Stimulated activated naive CD8-positive, alpha-beta T cell treated with anti-CD3 and anti-CD28 coated beads, Interleukin-15, amount 100 ng/mL, for 72 hours (primary cell): ENCODE results near the gene MYRIP.
"Not testable (repeated sequence)": the region's sequence is repeated elsewhere in the genome, so short reads cannot be mapped to it uniquely, and the experiment has no call there.

Experiments
- ATAC-seq: fragments of 150-1000 bp; cut with Tn5 transposase; 2 replicates; pipeline ENCODE4 v1.10.0; 2021; ENCODE audit warnings: mild to moderate bottlenecking, moderate library complexity
- DNase-seq, 2 donors: peaks; one replicate each; pipeline ENCODE4 v3.0.0; 2021 to 2022
- H3K27ac Mint-ChIP-seq, 2 donors: one replicate each; pipeline ENCODE4 v1.8.0; 2022; ENCODE audit warnings: mild to moderate bottlenecking in 2 of 2, mixed read lengths in 2 of 2, moderate library complexity in 2 of 2
- H3K27me3 Mint-ChIP-seq: one replicate; pipeline ENCODE4 v1.8.0; 2022; ENCODE audit warnings: mixed read lengths
- H3K4me1 Mint-ChIP-seq: one replicate; pipeline ENCODE4 v1.8.0; 2022; ENCODE audit warnings: mild to moderate bottlenecking, mixed read lengths
- H3K4me3 Mint-ChIP-seq, 2 donors: one replicate each; pipeline ENCODE4 v1.8.0; 2022; ENCODE audit warnings: mild to moderate bottlenecking in 2 of 2, mixed read lengths in 2 of 2, moderate library complexity in 1 of 2
- H3K9me3 Mint-ChIP-seq, 2 donors: one replicate each; pipeline ENCODE4 v1.8.0; 2022; ENCODE audit warnings: mixed read lengths in 2 of 2

The MYRIP gene

DNA sequence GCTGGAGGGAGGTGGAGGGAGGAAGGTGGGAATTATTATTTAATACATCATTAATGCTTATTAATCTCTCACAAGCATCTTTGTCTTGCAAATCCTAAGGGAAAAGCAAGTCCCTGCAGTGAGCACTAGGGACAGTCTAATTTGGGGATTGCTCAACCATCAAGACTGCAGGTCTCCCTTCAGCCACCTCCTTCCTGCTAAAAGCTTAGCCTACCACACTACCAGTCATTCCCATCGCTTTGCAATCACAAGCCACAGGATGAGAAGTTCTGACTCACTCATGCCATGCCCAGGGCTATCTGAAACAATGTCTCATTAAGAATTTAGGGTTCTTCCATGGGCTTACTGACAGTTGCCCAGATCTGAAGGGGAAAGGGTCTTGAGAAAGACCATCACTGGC lies 449.1 kb downstream of the MYRIP start:
- peak; percentile 46 for ATAC-seq
- Mint-ChIP-seq H3K4me1 (no peaks in the 10 kb centered on the region), H3K27ac (no peak overlapping the region), H3K4me3 (no peak overlapping the region), H3K9me3 (no peaks in the 10 kb centered on the region), H3K27me3 (no peaks in the 10 kb centered on the region)
- no peak for DNase-seq

DNA sequence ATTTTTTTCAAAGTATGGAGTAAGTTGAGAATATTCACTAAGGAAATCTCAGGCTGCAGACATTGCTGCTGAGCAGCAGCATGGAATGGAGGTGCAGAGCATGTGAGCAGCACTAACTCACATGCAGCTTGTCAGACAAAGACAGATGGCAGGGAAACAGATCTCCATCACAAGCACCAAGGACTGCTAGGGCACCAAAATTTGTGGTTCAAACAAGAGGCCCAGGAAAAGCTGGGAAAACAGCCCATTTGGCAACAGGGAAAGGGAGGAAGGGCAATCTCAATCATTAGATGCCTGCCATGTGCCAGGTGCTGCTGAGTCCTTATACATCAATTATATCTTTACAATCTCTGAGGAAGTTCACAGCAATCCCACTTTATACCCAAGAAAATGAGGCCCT lies 452.9 kb downstream of the MYRIP start:
- Mint-ChIP-seq H3K27ac (peak overlapping the region in 1 of 2 donors; percentile 28), H3K27me3 (no peaks in the 10 kb centered on the region), H3K4me1 (no peaks in the 10 kb centered on the region), H3K9me3 (no peaks in the 10 kb centered on the region), H3K4me3 (no peak overlapping the region)
- ATAC-seq, result no peak
- DNase-seq, result no peak

DNA sequence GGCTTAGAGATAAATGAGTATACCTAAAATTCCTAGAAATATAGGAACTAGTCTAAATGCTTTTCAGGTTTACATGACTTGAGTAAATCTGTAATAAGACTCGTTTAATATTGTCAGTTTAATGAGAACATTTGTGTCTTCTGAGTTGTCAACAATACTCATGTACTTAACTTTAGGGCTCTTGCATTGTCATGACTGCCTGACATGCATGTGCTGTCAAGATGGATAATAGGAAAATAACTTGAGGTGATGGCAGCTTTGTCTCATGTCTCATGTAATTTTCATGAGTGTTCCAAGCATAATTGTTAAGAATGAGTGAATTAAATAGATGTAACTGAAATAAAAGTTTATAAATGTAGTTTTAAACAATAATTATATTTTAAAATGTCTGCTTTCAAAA lies 455.0 kb downstream of the MYRIP start:
- Mint-ChIP-seq H3K4me3 (no peak overlapping the region), H3K9me3 (no peaks in the 10 kb centered on the region), H3K4me1 (no peaks in the 10 kb centered on the region), H3K27me3 (no peaks in the 10 kb centered on the region), H3K27ac (no peak overlapping the region)
- DNase-seq (no peak), ATAC-seq (no peak)

DNA sequence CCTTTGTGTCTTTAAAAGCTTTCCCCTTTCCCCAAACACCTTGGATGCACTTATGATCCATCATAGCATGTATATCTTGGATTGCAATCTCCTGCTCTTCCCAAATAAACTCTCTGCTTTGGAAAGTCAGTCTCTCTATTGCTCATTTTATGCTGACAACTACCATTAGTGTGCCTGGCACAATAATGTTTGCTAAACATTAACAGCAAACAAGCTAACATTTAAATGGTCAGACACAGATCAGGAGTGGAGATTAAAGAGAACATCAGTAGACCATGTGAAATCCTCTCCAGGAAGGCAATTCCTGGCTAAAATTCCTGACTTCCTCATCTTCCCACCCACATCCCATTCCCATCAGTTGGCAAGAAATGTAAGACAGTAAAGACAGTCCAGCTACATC lies 455.8 kb downstream of the MYRIP start:
- DNase-seq, result no peak
- H3K9me3 Mint-ChIP-seq, result no peaks in the 10 kb centered on the region
- no peaks in the 10 kb centered on the region for H3K27me3 Mint-ChIP-seq
- no peak overlapping the region for H3K4me3 Mint-ChIP-seq
- H3K4me1 Mint-ChIP-seq, result no peaks in the 10 kb centered on the region
- no peak for ATAC-seq
- H3K27ac Mint-ChIP-seq, result peak overlapping the region in 1 of 2 donors; percentile 3

DNA sequence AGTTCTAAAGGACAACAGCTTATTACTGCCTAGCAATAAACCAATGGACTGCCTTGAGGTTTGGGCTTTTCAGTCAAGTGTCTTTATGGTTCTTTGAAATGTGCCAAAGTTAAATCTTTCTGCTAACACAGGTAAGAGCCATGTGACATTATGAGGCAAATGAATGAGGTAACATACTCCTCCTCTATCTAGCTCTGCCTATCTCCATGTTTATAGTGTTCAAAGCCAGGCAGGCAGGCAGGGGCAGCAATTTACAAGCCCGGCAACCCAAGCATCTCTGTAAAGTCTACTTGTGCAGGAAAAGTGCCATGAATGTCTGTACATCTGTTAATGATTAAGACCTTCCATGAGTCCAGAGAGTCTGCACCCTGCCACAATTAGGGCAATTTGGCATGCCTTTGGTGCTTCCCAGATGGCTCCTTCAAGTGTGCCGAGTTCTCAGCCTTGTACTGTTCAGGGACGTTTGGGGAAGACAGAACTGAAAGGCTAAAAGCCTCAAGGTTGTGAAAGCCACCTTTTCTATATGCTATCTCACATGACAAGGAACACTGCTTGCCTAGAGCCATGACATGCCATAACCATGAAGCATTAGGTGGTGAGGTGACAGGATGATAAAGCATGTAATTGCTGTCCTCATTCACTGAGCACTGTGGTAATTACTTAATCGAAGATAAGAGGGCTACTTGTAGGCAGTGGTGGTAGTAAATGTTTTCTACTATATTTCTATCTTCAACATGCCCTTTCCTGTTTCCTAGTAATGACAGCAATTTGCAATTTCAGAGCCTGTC lies 458.7 kb downstream of the MYRIP start:
- ATAC-seq, result no peak
- Mint-ChIP-seq H3K9me3 (no peaks in the 10 kb centered on the region), H3K27ac (peak overlapping the region in 1 of 2 donors; percentile 10), H3K4me1 (no peaks in the 10 kb centered on the region), H3K4me3 (no peak overlapping the region), H3K27me3 (no peaks in the 10 kb centered on the region)
- no peak for DNase-seq

DNA sequence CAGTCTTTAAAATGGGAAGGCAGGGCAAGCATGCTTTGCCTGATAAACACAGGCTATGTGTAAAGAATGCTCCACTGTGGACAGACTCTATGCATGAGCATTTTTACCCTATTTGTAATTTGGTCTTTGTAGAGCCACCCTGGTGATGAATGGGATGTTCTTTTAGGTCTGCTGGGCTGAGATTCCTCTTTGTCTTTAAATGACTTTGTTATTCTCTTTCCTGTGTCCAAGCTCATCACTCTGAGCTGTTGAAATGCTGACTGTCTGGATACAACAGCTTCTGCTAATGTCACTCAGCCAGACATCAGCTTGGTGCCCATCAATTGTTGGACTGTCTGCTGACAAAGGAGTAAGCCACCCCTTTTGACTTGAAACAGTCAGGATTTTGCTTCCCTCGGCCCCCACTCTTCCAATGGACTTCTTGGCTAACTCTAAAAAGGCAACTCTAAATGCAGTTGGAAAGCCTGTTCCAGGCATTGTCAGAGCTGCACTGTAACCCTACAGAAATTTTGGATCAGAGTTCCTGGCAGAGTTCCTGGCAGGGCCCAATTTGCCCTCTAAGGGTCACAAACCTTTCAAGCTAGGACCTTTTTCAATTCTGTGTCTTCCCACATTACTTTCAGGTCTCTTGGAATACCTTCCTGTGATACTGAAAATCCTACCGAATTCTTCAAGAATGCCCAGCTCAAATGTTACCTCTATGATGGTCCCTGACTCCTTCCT lies 459.6 kb downstream of the MYRIP start:
- DNase-seq (no peak), ATAC-seq (no peak)
- H3K9me3 Mint-ChIP-seq, result no peaks in the 10 kb centered on the region
- H3K4me1 Mint-ChIP-seq, result no peaks in the 10 kb centered on the region
- no peak overlapping the region for H3K4me3 Mint-ChIP-seq
- peak overlapping the region in 1 of 2 donors; percentile 10 for H3K27ac Mint-ChIP-seq
- H3K27me3 Mint-ChIP-seq, result no peaks in the 10 kb centered on the region

DNA sequence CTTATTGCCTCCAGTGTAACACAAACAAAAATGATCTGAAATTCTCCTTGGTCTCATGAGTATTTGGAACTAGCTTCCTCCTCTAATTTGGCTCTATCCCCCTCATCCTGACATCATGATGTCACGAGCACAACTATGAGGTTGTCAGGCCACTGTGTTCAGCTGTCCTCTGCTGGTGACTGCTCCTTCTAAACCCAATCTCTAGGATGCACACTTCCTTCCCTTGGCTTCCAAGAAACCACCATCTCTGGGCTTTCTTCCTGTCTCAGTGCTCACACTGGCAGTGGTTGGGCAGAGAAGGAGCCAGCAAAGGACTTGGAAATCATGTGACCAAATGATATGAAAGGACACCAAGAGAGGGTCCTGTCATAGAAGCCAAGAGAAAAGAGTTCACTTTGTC lies 469.4 kb downstream of the MYRIP start:
- H3K4me1 Mint-ChIP-seq, result no peaks in the 10 kb centered on the region
- H3K9me3 Mint-ChIP-seq, result no peaks in the 10 kb centered on the region
- no peak overlapping the region for H3K27ac Mint-ChIP-seq
- ATAC-seq (no peak), DNase-seq (no peak)
- no peak overlapping the region for H3K4me3 Mint-ChIP-seq
- no peaks in the 10 kb centered on the region for H3K27me3 Mint-ChIP-seq

DNA sequence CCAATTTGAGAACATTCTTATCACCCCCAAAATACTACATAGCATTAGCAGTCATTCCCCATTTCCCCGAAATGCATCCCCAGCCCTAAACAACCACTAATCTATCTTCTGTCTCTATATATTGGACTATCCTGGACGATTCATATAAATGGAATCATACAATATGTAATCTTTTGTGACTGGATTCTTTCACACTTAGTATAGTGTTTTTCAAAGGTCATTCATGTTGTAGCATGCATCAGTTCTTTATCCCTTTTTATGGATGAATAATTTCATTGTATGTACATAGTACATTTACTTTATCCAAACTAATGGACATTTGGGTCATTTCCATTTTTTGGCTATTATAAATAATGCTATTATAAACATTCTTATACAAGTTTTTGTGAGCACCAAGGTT lies 472.6 kb downstream of the MYRIP start:
- Mint-ChIP-seq H3K9me3 (peaks cover 0 to 4% of the 10 kb centered on the region in 2 donors), H3K4me3 (no peak overlapping the region), H3K27me3 (no peaks in the 10 kb centered on the region), H3K4me1 (no peaks in the 10 kb centered on the region), H3K27ac (no peak overlapping the region)
- DNase-seq, result no peak
- ATAC-seq, result no peak

DNA sequence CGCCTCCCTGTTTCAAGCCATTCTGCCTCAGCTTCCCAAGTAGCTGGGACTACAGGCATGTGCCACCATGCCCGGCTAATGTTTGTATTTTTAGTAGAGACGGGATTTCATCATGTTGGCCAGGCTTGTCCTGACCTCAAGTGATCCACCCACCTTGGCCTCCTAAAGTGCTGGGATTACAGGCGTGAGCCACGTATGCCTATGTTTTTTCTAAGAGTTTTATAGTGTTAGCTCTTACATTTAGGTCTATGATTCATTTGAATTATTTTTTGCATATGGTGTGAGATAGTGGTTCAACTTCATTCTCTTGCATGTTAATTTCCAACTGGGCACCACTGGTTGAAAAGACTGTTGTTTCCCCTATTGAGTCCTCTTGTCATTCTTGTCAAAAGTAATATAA lies 473.6 kb downstream of the MYRIP start:
- not testable (repeated sequence) for H3K9me3 Mint-ChIP-seq, H3K4me1 Mint-ChIP-seq, H3K4me3 Mint-ChIP-seq, DNase-seq, H3K27ac Mint-ChIP-seq, ATAC-seq, H3K27me3 Mint-ChIP-seq

DNA sequence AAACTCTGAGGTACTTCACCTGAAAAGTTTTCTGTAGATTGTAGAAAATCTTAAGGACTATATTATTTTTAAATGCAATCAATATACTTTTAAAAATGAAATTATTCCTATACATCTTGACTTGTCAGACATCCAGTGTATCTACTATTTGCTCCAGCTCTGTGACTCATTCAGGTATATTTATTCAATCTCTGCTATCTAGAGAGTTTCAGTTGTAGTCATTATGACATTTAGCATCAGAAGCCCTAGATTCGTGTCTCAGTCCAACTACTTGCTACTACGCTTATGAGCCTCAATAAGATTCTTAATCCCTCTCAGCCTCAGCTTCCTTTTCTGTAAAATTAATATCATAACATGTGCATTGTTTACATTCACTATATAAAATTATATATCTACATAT lies 477.8 kb downstream of the MYRIP start:
- H3K9me3 Mint-ChIP-seq, result peaks cover 4 to 6% of the 10 kb centered on the region in 2 donors
- DNase-seq, result no peak
- no peaks in the 10 kb centered on the region for H3K4me1 Mint-ChIP-seq
- H3K27ac Mint-ChIP-seq, result no peak overlapping the region
- no peak for ATAC-seq
- no peaks in the 10 kb centered on the region for H3K27me3 Mint-ChIP-seq
- no peak overlapping the region for H3K4me3 Mint-ChIP-seq

DNA sequence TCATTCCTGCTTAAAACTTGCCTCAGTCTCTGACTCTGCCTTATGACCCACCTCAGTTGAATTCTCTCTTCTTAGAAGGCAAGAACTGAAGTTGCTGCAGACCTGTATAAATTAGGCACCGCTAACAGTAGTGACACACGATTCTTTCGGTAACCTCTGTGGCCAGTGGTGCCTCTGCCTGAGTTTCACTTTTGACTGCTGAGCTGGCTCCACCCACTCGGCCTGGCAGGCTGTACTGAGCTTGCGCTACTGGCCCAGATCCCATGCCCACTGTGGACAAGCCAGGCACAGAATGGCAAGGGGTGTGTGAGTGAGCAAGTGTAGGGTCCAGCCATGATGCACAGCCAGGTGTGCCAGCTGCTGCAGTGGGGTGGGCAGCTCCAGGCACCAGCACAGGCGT lies 481.0 kb downstream of the MYRIP start:
- no peak for DNase-seq
- no peaks in the 10 kb centered on the region for H3K27me3 Mint-ChIP-seq
- no peaks in the 10 kb centered on the region for H3K4me1 Mint-ChIP-seq
- peaks cover 2 to 6% of the 10 kb centered on the region in 2 donors for H3K9me3 Mint-ChIP-seq
- no peak overlapping the region for H3K27ac Mint-ChIP-seq
- ATAC-seq, result peak; percentile 18
- no peak overlapping the region for H3K4me3 Mint-ChIP-seq

DNA sequence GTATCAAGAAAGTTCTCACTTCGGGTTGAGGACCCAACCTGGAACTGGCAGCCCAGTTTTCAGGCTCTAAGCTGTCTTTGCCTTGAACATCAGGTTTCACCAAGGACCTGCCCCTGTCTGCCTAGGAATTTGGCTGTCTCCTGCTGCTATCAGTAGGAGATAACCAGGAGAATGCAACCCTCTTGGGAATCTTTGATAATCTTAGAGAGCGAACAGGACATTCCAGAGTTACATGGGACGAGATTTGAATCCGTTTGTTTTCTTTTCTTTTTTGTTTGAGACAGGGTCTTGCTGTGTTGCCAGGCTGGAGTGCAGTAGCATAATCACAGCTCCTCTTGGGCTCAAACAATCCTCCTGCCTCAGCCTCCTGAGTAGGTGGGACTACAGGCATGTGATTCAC lies 482.1 kb downstream of the MYRIP start:
- H3K9me3 Mint-ChIP-seq, result peaks cover 0 to 6% of the 10 kb centered on the region in 2 donors
- no peak for DNase-seq
- H3K4me3 Mint-ChIP-seq, result no peak overlapping the region
- no peaks in the 10 kb centered on the region for H3K27me3 Mint-ChIP-seq
- ATAC-seq, result no peak
- H3K4me1 Mint-ChIP-seq, result no peaks in the 10 kb centered on the region
- no peak overlapping the region for H3K27ac Mint-ChIP-seq

DNA sequence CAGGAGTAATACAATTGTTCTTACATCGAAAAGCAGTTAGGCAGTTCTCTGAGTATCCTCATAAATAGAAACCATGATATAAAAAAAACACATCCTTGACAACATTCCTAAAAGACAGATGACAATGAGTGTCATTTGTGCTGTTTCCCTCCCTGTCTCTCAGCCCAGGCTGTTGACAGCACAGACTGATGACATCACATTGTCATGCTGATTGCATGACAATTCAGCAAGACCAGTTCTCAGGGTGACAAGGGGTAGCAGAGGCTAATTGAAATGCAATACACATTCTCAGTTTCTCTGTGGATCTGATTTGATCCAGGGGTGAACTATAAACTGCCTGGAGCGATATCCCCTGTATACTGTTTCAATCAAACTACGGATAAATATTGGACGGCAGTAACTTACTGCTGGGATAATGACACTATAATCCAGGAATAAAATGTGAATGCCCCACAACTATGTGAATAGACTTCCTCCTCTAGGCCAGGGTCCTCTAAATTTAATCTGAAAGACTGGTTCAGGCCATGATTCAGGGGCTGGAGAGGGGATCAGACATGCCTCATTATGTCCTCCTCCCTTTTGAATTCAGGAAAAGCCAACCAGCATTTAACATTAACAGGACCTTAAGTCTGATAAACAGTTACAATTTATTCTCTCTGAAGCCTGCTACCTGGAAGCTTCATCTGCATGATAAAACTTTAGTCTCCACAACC lies 483.4 kb downstream of the MYRIP start:
- Mint-ChIP-seq H3K27me3 (no peaks in the 10 kb centered on the region), H3K9me3 (peaks cover 0 to 6% of the 10 kb centered on the region in 2 donors), H3K4me3 (no peak overlapping the region), H3K27ac (no peak overlapping the region), H3K4me1 (no peaks in the 10 kb centered on the region)
- ATAC-seq, result no peak
- DNase-seq, result no peak

DNA sequence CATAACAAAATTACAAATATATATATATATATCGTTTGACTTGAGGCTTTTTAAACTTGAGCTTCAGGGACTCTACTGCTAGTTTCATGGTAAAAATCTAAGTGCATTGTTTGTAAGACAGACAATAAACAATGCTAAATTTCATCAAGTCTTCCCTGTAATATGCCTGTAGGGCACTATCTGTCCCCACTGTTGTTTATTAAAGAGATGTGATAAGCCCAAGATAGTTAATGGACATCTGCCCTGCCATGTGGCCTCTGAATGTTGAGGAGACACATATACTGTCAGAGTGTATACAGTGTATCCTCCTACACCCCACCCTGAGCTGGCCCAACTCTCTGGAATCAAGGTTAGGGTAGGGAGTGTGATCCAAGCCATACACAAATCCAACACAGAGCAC lies 485.0 kb downstream of the MYRIP start:
- no peaks in the 10 kb centered on the region for H3K27me3 Mint-ChIP-seq
- H3K4me1 Mint-ChIP-seq, result no peaks in the 10 kb centered on the region
- H3K9me3 Mint-ChIP-seq, result peaks cover 0 to 6% of the 10 kb centered on the region in 2 donors
- no peak overlapping the region for H3K27ac Mint-ChIP-seq
- H3K4me3 Mint-ChIP-seq, result no peak overlapping the region
- no peak for ATAC-seq
- DNase-seq, result no peak

DNA sequence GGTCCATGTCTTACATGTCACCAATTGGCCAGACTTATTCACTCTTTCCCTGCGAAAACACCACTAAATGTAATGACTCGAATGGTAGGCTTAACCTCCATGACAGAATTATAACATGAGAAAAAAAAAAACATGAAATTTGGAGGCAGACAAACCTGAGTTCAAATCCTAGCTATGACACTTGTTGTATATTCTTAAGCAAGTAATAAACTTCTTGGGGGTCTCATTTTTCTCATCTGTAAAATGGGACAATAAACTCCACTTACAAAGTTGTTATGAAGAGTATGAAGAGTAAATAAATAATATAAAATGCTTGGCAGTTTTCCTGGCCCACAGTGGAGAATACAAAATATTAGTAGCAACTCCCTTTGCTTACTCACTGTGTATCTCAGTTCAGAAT lies 488.7 kb downstream of the MYRIP start:
- no peaks in the 10 kb centered on the region for H3K27me3 Mint-ChIP-seq
- H3K4me3 Mint-ChIP-seq, result no peak overlapping the region
- H3K9me3 Mint-ChIP-seq, result no peaks in the 10 kb centered on the region
- no peak overlapping the region for H3K27ac Mint-ChIP-seq
- H3K4me1 Mint-ChIP-seq, result no peaks in the 10 kb centered on the region
- DNase-seq (no peak), ATAC-seq (no peak)

DNA sequence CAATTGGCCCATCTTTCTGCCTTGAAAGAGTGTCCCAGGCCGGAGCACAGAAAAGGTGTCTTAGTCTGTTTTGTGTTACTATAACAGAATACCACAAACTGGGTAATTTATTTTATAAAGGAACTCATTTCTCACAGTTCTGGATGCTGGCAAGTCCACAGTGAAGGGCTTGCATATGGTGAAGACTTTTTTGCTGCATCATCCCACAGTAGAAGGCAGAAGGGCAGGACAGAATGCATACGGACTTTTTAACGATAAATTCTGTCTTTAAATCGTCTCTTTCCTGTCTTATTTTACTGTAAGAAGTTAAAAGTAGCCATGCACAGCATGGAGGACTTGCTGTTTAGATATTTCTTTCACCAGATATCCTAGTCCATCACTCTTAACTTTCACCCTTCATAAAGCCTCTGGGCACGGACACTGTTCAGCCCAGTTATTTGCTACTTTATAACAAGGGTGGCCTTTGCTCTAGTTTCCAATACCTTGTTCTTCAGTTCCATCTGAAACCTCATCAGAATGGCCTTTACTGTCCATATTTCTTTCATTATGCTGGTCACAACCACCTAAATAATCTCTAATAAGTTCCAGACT lies 489.8 kb downstream of the MYRIP start:
- Mint-ChIP-seq H3K4me3 (no peak overlapping the region), H3K4me1 (no peaks in the 10 kb centered on the region), H3K9me3 (no peaks in the 10 kb centered on the region), H3K27ac (no peak overlapping the region), H3K27me3 (no peaks in the 10 kb centered on the region)
- DNase-seq, result no peak
- no peak for ATAC-seq
